HG03378 (cell line): ENCODE measurements around the gene PISD.

Experiments used
- ATAC-seq: cut with Tn5 transposase; IDR thresholded peaks from one replicate; pipeline ENCODE4 v1.9.1; 2021; ENCODE audit warnings: mild to moderate bottlenecking, moderate library complexity; ENCODE audit not compliant: unreplicated experiment

Gene PISD

GRCh38 chr22:31575190-31575589 lies 86.8 kb downstream of the PISD start:
- ATAC-seq = no peak

- no peak for ATAC-seq
Measured at GRCh38 chr22:31574055-31574670, 87.9 kb downstream of the PISD start.

DNA sequence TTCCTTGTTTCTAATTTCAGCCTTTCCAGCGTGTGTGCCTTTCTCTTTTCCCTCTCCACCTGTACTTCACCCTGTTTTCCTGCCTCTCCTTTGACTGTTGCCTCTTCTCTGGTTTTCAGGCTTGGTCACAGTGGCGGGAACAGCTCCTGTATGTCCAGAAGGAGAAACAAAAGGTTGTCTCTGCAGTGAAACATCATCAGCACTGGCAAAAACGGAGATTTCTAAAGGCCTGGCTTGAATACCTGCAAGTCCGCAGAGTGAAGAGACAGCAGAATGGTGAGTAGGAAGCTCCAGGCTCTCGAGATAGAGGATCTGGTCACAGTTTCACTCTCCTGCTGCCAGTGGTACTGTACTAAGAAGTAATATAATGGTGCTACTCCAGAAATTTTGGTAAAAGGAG lies 89.1 kb downstream of the PISD start:
- ATAC-seq = no peak

GRCh38 chr22:31569126-31569525 lies 92.9 kb downstream of the PISD start:
- ATAC-seq = no peak
